SK-MEL-5 (cell line): Measurements from ENCODE around the gene FEZF2. TPM values are rescaled to one million over a fixed set of nuclear protein-coding genes. Genes with fewer than 3 reads are reported as not detected.

ENCODE experiments used
- DNase-seq: peaks from one replicate; pipeline ENCODE4 v3.0.0-alpha.2; 2016; ENCODE audit warnings: low read depth, low spot score
- in situ Hi-C: cut with HindIII; loops from 2 replicates; pipeline ENCODE4 v1.10.0; 2016; ENCODE audit warnings: low sequenced_read_pairs, high pct_unique_total_duplicates, low pct_unique_long_range_greater_than_20kb
- polyA plus RNA-seq, 2 experiments: library from polyadenylated mRNA; depleted of rRNA; stranded (reverse); fragments of >200 nt; gene quantifications; 2 replicates each; pipeline ENCODE4 v1.2.3, GENCODE V29; 2015
- total RNA-seq: library from RNA; depleted of rRNA; stranded (reverse); fragments of >200 nt; shearing (Covaris generic); gene quantifications from 2 replicates; pipeline ENCODE4 v1.2.3, GENCODE V29; 2014; rRNA removed

The FEZF2 gene
- not detected in 2 replicates for total RNA-seq
- not detected in 2 replicates for polyA plus RNA-seq (2015; cell fraction: cytosol; rRNA removed)
- not detected in 2 replicates for polyA plus RNA-seq (2015; cell fraction: nucleus; rRNA removed)

DNA sequence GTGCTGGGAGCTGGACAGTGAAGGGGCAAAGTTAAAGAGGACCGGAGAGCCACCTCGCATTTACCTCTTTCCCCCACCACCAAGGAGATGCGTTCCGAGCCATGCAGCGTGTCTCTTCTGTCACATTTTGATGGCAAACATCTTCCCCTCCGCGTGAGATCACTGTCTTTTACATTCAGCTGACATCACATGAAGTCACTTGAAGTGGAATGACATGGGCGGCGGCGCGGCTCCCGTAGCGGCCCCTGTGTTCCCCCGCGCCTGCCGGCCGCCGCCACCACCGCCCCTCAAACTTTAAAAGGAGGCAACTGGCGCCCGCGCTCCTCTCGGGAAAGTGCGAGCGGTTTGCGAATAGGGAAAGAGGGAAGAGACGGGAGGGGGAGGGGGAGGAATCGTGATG is at the start of gene FEZF2:
FEZF2 (minus strand) TSS at position 336 of the 400 bp plus-strand sequence. CDS start 682 bp downstream, outside the sequence.
- no peak for DNase-seq
- in situ Hi-C loops = no loop called here

DNA sequence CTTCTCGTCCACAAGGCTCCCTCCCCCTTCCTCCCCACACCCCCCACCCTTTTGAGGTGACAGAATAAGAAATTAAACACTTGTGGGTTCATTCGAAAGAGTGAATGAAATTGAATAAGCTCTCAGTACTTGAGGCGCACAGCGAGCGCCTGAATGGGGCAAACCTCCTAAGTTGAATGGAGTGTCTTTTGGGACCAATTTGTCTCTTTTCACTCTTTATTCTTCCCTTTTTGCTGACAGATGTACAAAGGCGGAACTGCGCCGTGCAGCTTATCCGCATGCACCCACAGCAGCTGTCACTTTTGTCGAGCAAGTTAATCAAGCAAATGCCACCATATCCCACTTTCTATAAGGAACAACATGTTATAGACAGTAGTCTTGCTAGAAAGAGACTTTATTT is 47.9 kb upstream of the FEZF2 start:
- DNase-seq = no peak
- in situ Hi-C loops = no loop called here

DNA sequence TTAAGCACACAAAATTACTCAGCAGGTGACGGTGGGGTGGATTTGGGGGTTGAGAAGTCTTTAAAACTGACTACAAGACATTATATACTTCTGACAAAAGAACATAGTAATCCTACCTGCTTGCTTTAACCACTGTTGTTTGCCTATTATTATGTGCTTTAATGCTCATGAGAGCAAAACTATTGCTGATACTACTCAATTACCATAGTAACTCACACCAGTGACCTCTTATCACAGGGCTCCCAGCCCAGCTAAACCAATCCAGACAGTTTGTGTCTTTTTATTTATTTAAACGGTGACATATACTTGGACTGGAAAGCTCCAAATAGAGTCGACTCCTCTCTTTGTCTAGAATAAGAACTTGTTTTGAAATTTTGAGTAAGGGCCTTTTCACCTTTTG is 42.8 kb upstream of the FEZF2 start:
- in situ Hi-C loops = no loop called here
- no peak for DNase-seq

DNA sequence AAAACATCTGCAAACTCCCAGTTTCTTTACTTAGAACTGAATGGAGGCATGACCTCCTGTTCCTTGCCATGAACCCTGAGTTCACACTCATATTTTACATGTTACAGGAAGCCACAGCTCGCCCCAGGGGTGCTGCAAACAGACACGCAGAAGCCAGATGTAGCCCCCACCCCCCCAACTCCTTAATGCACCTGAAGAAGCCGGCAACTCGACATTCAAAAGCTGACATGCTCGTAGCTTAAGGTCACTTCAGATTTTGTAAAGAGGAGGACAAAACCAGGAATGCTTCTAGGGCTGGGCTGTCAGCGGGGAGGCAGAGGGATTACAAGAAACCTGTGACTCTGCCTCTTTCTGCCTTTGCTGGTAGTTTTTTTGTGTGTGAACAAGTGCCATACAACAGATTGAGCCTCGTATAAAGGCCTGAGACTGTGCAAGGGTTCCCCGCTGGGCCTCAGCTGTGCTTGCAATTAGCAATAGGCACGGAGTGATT is 42.0 kb upstream of the FEZF2 start:
- in situ Hi-C loops = no loop called here
- DNase-seq = no peak

DNA sequence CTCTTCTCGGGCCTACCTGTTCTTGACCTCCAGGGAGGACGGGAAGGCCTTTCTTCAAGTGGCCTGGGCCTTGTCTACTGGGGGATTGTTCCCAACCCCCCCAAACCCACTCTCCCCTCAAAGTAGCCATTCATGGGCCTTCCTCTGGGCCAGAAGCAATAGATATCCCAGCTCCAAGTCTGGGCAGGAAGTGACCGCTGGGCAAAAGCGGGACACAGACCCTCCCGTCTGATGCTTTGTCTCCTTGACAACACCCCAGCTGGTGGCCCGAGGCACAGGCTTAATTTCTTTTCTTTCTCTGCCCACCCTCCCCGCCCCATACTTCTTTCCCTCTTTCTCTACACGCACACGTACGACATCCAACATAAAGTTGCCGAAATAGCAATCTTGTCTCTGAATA is 41.4 kb upstream of the FEZF2 start:
- no peak for DNase-seq
- in situ Hi-C loops = no loop called here

DNA sequence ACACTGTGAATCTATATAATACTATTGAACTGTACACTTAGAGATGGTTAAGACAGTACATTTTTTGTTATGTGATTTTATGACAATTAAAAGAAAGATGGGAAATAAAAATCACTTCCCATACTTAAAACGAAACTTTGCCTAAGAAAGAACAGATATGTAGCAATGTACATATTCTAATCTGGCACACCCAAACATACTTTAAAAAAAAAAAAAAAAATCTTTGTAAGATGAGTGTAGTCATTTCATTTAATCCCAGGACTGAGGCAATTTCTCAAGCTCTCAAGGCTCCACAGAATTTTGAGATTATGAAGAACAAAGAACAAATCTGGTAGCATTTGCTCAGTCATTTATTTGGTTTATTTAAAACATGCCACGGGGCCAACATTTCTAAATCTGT is 40.3 kb upstream of the FEZF2 start:
- no peak for DNase-seq
- in situ Hi-C loops = no loop called here

DNA sequence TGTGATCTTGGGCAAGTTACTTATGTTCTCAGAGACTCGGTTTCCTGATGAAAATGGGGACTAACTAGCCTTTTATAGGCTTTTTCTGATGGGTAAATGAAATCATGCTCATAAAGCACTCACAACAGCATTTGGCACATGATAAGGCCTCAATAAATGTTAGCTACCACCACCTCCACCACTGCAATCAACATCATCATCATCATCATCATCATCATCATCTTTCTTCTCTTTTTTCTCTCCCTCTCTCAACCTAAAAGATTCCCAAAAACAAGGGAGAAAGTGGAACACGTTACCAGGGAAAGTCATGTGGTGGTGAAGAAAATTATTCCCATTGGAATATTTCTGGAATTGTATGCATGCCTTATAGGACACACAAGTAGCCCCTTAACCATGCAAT is 33.6 kb upstream of the FEZF2 start:
- in situ Hi-C loops = no loop called here
- no peak for DNase-seq

DNA sequence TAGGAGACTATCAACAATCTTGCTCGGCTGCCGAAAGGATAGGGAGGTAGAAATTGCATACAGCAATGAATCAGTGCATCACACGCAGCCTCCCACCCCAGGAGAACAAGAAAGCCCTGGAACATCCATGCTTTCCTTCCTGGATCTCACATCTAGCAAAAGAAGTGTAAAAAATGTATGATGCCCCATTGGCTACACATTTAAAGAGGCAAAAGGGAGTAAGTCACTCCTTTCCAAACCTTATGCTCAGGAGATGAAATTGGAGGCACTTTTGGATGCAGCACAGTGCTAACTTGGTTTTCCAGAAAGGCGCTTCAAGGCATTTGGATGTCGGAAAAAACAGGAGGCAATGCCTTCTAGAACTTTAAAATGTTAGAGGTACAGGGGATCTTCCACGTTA is 32.2 kb upstream of the FEZF2 start:
- in situ Hi-C loops = no loop called here
- DNase-seq = no peak

DNA sequence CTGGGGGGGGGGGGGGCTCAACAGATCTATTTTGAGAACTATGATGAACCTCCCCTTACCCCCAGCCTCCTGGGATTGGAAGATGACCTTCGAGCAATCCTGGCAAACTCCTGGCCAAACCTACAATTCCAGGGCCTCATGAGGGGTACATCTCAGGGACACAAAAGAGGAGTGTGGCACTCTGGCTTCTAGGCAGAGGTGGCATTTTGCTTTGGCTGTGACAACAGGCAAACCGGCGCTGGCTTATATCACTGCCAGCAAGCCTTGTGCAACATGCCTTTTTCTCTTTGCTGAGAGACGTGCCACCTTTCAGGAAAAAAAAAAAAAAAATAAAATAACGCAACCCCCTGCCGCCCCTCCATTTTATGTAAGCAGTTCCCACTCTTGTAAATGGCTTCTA is 31.8 kb upstream of the FEZF2 start:
- DNase-seq = no peak
- in situ Hi-C loops = no loop called here

DNA sequence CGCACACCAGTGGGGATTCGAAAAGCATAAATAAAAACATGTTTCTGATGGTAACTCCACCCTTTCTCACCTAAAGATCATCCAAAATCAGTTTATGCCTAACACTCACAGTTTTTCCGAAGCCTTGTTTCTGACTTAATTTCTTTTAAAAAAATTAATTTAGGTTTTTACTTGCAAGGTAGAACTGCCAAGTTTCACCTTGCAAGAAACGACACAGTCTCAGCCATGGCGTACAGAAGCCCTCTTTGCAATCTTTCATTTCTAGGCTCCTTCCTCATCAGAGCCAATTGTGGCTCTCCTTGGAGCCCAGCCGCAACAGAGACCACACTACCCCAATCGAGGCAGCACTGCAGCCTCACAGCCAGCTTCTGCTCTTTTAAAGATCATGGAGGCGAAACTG is 31.0 kb upstream of the FEZF2 start:
- DNase-seq = no peak
- in situ Hi-C loops = no loop called here

DNA sequence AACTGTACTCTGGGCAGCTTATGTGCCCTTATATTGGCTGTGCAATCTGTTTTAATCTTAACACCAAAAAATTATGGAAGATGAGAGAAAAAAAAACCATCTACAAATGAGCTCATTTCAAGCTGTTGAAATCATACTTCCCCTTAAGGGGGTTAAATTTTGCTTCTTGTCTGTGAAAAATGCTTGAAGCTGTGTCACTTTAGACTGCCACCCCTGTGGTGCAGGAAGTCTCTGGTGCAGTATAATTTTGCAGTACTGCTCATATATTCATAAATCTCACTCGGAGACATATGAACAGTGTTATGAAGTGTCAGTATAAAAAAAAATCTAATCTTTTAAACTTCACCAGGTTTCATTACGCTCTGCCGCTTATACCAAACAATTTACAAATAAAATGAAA is 30.4 kb upstream of the FEZF2 start:
- no peak for DNase-seq
- in situ Hi-C loops = no loop called here

DNA sequence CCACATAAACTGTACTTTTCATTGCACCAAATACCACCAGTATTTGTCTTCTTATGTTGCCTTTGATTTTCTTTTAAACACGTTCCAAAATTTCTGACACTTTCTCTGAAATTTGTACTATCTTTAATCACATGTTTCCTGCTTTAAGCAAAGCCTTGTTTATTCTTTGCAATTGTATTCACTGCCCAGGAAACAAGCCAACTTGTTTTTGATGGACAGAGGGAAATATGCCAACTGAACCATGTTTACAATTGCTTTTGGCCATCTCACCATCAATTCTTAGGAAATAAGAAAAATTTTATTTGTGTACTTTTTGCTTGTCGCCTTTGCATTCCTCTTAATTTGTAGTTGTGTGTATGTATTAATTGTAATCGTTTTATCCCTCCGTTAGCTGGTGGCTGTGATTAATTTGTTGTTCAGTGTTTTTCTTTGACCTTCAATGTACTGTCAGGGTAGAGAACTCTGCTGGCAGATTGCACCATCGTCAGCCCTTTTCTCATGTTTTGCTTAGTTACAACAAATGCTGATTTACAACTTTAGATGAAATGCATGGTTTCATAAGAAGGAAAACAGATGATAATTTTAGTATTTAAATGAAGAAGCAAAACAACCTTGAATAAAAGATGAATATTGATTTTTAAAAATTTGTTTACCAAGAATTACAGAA is 19.4 kb upstream of the FEZF2 start:
- in situ Hi-C loops = no loop called here
- no peak for DNase-seq

DNA sequence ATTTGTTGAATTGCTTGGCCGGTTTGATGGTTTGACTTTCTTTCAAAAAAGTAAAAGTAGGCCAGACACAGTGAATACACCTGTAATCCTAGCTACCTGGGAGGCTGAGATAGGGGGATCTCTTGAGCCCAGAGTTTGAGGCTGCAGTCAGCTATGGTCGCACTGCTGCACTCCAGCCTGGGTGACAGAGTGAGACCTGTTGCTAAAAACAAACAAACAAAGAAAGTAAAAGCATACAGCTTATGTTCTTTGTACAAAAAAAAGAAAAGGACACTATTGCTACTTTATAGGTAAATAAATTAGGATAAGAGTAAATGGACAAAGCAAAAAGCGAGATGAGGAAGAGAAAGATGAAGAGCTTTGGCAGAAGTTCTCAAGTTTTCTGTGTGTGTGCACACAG is 13.9 kb upstream of the FEZF2 start:
- in situ Hi-C loops = no loop called here
- no peak for DNase-seq

DNA sequence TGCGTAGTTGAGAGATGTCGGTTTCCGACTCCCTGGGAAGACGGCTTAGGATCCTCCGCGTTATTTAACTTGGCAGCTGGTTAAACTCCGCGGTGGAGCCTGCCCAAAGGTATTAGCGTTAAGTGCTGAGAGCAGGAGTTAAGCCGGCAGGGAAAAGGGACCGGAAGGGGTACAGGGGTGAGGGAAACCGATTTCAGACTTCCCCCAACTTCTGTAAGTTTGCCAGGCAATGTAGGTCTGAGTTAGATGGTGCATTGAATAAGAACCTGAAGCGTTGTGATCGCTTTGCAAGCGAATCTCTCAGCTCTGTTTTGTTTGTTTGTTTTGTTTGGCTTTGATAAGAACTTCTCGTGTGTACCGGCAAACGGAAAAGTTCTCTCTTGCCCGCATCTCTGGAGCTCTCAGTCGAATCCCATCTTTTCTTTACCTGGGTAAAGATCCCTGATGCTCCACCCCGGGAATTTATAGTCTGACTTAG is 6.0 kb upstream of the FEZF2 start:
- no peak for DNase-seq
- in situ Hi-C loops = no loop called here

DNA sequence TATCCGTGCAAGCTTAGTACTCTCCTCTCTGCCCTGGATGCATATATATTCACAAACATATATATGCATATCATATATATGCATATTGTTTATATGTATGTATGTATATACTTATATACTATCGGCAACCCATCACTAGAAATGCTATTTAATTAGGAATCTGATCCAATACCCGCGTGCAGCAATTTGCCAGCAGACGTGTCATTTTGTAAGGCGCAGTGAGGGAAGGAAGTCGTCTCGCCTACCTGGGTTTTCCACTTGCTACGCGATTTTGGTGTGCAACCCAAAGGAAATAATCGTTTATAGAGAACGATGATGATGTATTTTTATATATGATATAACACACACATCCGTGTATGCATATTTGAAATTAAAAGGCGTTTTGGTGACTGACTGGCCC is 5.6 kb upstream of the FEZF2 start:
- no peak for DNase-seq
- in situ Hi-C loops = no loop called here

DNA sequence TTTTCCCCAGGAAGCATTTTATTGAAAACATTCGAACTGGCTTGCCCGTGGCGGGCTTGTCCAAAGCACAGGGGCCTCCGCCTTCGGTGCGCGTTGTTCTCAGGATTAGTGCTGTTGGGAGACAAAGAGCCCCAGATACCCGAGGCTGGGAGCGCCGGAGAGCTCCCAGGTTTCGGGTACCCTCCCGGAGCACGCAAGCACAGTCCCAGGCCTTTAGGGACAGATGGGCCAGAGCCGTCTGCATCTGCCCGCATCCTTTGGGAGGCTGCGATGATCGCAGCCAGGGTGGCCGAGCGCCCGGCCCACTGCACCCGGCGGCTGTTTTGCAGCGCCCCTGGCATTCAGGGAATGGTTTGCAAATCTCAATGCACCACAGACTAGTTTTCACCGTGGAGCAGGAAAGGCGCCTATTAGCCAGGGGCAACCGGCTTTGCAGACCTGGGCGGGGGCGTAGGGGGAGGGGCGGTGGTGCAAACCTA is 5.0 kb upstream of the FEZF2 start:
- no peak for DNase-seq
- in situ Hi-C loops = no loop called here

DNA sequence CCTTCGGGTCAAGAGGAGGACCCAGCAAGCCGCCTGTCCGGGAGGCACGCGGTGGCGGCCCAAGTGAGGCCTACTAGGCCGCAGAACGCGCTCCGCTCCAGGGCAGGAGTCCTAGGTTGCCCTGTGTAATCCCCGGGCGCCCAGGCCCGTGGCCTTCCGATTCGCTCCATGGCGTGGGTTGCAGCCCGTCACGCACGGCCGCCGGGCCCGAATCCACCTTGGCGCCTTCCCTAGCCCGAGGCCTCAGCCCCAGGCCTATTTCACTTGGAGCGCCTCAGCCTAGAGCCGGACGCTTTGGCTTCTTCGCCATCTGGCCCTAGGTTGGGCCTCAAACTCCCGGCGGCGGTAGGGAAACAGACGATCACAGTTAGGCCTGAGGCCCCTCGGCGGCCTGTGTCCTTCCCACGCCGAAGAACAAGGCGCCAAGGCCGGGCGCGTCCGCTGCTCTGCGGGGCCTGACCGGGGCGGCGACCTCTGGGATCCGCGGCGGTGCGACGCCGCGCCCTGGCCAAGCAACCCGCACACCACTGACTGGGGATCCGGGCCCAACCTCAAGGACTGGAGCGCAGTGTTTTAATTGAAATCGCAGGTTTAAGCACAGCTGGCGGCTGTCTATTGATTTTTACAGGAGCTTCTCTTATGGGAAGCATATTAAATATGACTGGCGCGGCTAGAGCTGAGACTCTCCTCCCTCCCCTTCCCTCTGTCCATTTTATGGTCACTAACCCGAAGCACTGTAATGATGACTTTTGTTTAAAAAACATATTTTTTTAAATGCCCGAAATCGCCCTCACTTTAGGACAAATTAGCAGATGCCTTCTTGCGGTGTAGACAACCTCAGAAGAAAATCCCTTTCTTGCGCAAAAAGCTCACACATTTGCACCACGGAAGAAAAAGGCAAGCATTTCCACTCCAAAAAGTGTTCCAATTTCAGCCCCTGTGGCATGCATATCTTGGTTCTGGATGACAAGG is 3.8 kb upstream of the FEZF2 start:
- DNase-seq = no peak
- in situ Hi-C loops = no loop called here

DNA sequence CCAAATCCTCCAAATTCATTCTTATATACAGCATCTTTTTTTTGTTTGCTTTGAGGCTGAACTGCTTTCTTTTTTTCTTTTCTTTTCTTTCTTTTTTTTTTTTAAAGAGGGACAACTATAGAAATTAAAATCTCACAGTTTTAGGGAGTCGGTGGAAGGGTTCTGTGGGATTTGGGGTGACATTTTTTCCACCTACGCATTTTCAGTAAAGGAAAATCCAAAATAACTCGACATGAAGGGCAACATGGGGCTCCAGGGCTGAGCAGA is 3.0 kb upstream of the FEZF2 start:
- in situ Hi-C loops = no loop called here
- DNase-seq = no peak
